GM12891 (cell line): ENCODE results near the gene DCD.

ENCODE experiments used
- POLR2A ChIP-seq: IDR thresholded peaks from 2 replicates; pipeline ENCODE4 v1.6.1; 2011; ENCODE audit warnings: low read depth, low read length, control low read depth
- POLR2AphosphoS5 ChIP-seq: IDR thresholded peaks from 2 replicates; pipeline ENCODE4 v1.6.1; 2011; ENCODE audit warnings: low read depth, low read length, control low read depth
- SPI1 ChIP-seq: IDR thresholded peaks from 2 replicates; pipeline ENCODE4 v1.6.1; 2011; ENCODE audit warnings: low read depth, low read length, control low read depth
- TAF1 ChIP-seq: IDR thresholded peaks from 2 replicates; pipeline ENCODE4 v1.6.1; 2011; ENCODE audit warnings: low read depth, low read length, control low read depth

DNA sequence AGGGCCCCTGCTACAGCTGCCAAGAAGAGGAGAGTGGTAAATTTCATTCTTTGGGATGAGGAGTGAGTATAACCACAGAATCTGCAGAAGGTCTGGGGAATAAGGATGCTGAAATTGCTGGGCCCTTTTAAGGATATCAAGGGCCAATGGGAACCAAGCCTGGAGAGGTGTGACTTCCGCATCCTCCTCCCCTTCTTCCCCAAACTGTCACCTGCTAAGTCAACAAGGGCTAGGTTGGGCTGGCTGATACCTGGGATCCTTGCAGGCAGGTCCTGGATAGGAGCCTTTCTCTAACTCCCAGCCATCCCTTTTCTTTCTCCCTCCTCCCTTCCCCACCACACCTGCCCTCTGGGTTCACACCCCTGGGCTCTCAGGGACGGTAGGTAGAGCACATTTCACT lies 13.4 kb downstream of the DCD start, which contains the start of gene LACRT:
- no peak for TF ChIP-seq POLR2AphosphoS5
- TF ChIP-seq SPI1, result no peak
- no peak for TF ChIP-seq POLR2A
- TF ChIP-seq TAF1, result no peak
